CD14-positive monocyte (primary cell): ENCODE measurements around the gene GALNT14. TPM values are rescaled to one million over a fixed set of nuclear protein-coding genes. Genes with fewer than 3 reads are reported as not detected.

Experiments
- DNase-seq, 3 donors: peaks; one replicate each; pipeline ENCODE4 v3.0.0-alpha.2; 2011 to 2022
- H2AFZ ChIP-seq: 2 replicates; pipeline ENCODE4 v1.6.0; 2012; ENCODE audit warnings: mild to moderate bottlenecking, low read depth, low read length, inconsistent platforms; ENCODE audit not compliant: insufficient read depth, poor library complexity, severe bottlenecking
- H3K27ac ChIP-seq, 2 donors: 1 replicate in 1 of 2; 2 replicates in 1 of 2; pipeline ENCODE4 v1.5.1; 2012 to 2013; ENCODE audit warnings: low read length in 2 of 2, control low read depth in 1 of 2, inconsistent platforms in 1 of 2, low read depth in 1 of 2, mild to moderate bottlenecking in 1 of 2
- H3K27me3 ChIP-seq, 2 donors: one replicate each; pipeline versions ENCODE4 v1.6.0 to v1.6.1; 2011 to 2013; ENCODE audit warnings: low read length in 2 of 2; ENCODE audit not compliant: control insufficient read depth in 2 of 2, insufficient read depth in 2 of 2
- H3K36me3 ChIP-seq, 2 donors: replicated peaks in 1 of 2; 1 replicate in 1 of 2; 2 replicates in 1 of 2; pipeline versions ENCODE4 v1.5.1 to v1.6.1; 2012 to 2013; ENCODE audit warnings: low read length in 2 of 2, control low read depth in 1 of 2, inconsistent platforms in 1 of 2, mild to moderate bottlenecking in 1 of 2; ENCODE audit not compliant: insufficient read depth in 2 of 2, control insufficient read depth in 1 of 2
- H3K4me1 ChIP-seq, 2 donors: 1 replicate in 1 of 2; 2 replicates in 1 of 2; pipeline versions ENCODE4 v1.5.1 to v1.6.1; 2012 to 2013; ENCODE audit warnings: low read length in 2 of 2, control low read depth in 1 of 2, inconsistent platforms in 1 of 2, mild to moderate bottlenecking in 1 of 2, moderate library complexity in 1 of 2; ENCODE audit not compliant: insufficient read depth in 2 of 2, control insufficient read depth in 1 of 2
- H3K4me2 ChIP-seq: replicated peaks from 2 replicates; pipeline ENCODE3; 2012; ENCODE audit warnings: low read length, moderate library complexity, mild to moderate bottlenecking; ENCODE audit not compliant: poor library complexity, severe bottlenecking; ENCODE audit errors: extremely low read depth
- H3K4me3 ChIP-seq, 3 experiments: fragments of 200-600 bp in 1 of 3; sonication (generic) in 1 of 3; replicated peaks in 1 of 3; 1 replicate in 2 of 3; 2 replicates in 1 of 3; pipeline ENCODE4 v1.5.1; 2011 to 2013; ENCODE audit warnings: low read length in 3 of 3, mild to moderate bottlenecking in 3 of 3, control low read depth in 2 of 3, low read depth in 2 of 3, inconsistent platforms in 1 of 3, moderate library complexity in 1 of 3
- H3K79me2 ChIP-seq: 2 replicates; pipeline ENCODE4 v1.6.0; 2012; ENCODE audit warnings: mild to moderate bottlenecking, control low read depth, inconsistent platforms, low read length, moderate library complexity; ENCODE audit not compliant: insufficient read depth
- H3K9ac ChIP-seq: 2 replicates; pipeline ENCODE4 v1.6.0; 2017; ENCODE audit warnings: low read length, mild to moderate bottlenecking; ENCODE audit not compliant: insufficient read depth, poor library complexity, severe bottlenecking
- H3K9me3 ChIP-seq, 2 donors: replicated peaks in 1 of 2; 1 replicate in 1 of 2; 2 replicates in 1 of 2; pipeline versions ENCODE4 v1.5.1 to v1.6.1; 2012 to 2013; ENCODE audit warnings: low read length in 2 of 2, control low read depth in 1 of 2; ENCODE audit not compliant: control insufficient read depth in 1 of 2, insufficient read depth in 1 of 2
- H4K20me1 ChIP-seq: 2 replicates; pipeline ENCODE4 v1.6.0; 2012; ENCODE audit warnings: mild to moderate bottlenecking, low read length, control low read depth, moderate library complexity; ENCODE audit not compliant: insufficient read depth
- H3K27ac Mint-ChIP-seq, 7 donors: one replicate each; pipeline ENCODE4 v1.8.0; 2020; ENCODE audit warnings: mild to moderate bottlenecking in 7 of 7, mixed read lengths in 7 of 7, moderate library complexity in 6 of 7, inconsistent platforms in 2 of 7
- H3K27me3 Mint-ChIP-seq, 3 donors: one replicate each; pipeline ENCODE4 v1.8.0; 2021 to 2022; ENCODE audit warnings: low read depth in 3 of 3, mild to moderate bottlenecking in 3 of 3, mixed read lengths in 3 of 3, moderate library complexity in 3 of 3, inconsistent platforms in 1 of 3
- H3K36me3 Mint-ChIP-seq, 2 donors: one replicate each; pipeline ENCODE4 v1.8.0; 2020; ENCODE audit warnings: mixed read lengths in 2 of 2, inconsistent platforms in 1 of 2, mild to moderate bottlenecking in 1 of 2
- H3K4me1 Mint-ChIP-seq: one replicate; pipeline ENCODE4 v1.8.0; 2020; ENCODE audit warnings: mild to moderate bottlenecking, mixed read lengths
- H3K4me3 Mint-ChIP-seq, 2 donors: one replicate each; pipeline ENCODE4 v1.8.0; 2020; ENCODE audit warnings: mild to moderate bottlenecking in 2 of 2, mixed read lengths in 2 of 2, moderate library complexity in 1 of 2
- H3K9me3 Mint-ChIP-seq, 7 donors: one replicate each; pipeline ENCODE4 v1.8.0; 2020 to 2022; ENCODE audit warnings: mixed read lengths in 7 of 7, mild to moderate bottlenecking in 6 of 7, moderate library complexity in 6 of 7, inconsistent platforms in 2 of 7
- CTCF ChIP-seq: fragments of 200-600 bp; IDR thresholded peaks from one replicate; pipeline ENCODE4 v1.8.0; 2022; ENCODE audit warnings: antibody characterized with exemption, mild to moderate bottlenecking
- WGBS: methylation state at CpG from one replicate; pipeline ENCODE4 v1.1.5; 2013; ENCODE audit warnings: missing lambda C conversion rate; ENCODE audit not compliant: insufficient coverage; 5-methylcytosine and 5-hydroxymethylcytosine counted together
- intact Hi-C, 2 donors: fragments of 100-400 bp; cut with micrococcal nuclease; formaldehyde crosslinking; loops; one replicate each; pipeline versions ENCODE4 v1.15.0 to v1.15.1; 2023
- polyA plus RNA-seq, 3 donors: library from polyadenylated mRNA; depleted of rRNA in 1 of 3; unstranded in 2 of 3; stranded (reverse) in 1 of 3; fragments of 300-500 nt in 2 of 3; fragments of >200 nt in 1 of 3; fragmentation: Illumina TruSeq in 2 of 3; gene quantifications; 1 replicate in 2 of 3; 2 replicates in 1 of 3; pipeline ENCODE4 v1.2.3, GENCODE V29; 2012 to 2021

GALNT14 gene
- polyA plus RNA-seq, 3 donors = 0.33 TPM; not detected in 2

DNA sequence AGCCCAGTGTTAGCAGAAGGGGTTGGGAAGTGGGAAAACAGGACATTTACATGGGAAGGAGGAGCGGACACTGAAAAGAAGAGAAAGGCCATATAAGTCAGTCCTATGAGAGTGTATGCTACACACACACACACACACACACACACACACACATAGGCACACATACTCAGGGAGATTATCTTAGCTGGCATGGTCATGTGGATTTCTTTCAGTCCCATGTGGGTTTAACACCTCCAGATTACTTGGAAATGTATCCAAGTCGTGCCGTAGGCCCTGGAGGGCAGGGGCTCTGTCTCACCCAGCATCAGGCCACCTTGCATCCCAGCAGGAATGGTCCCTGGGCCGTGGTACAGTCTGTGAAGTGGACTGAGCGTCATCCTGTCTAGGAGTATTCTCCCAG, 217.7 kb downstream of the GALNT14 start:
- Mint-ChIP-seq H3K27ac (no peak overlapping the region), H3K4me3 (no peak overlapping the region), H3K9me3 (no peaks in the 10 kb centered on the region), H3K27me3 (peaks cover 0 to 2% (median 0%) of the 10 kb centered on the region in 3 donors), H3K4me1 (no peaks in the 10 kb centered on the region), H3K36me3 (no peaks in the 10 kb centered on the region)
- H4K20me1 ChIP-seq = no peaks in the 10 kb centered on the region
- intact Hi-C loops = no loop called here
- DNase-seq = no peak
- no peak for TF ChIP-seq CTCF
- no peaks in the 10 kb centered on the region for H3K36me3 ChIP-seq
- H3K9me3 ChIP-seq = no peaks in the 10 kb centered on the region
- no peak overlapping the region for H3K4me3 ChIP-seq
- WGBS = no CpG with 5 or more reads among the region's 5 CpGs
- H3K4me2 ChIP-seq = no peak overlapping the region
- H3K4me1 ChIP-seq = no peaks in the 10 kb centered on the region
- no peak overlapping the region for H2AFZ ChIP-seq
- H3K27me3 ChIP-seq = no peaks in the 10 kb centered on the region
- no peak overlapping the region for H3K27ac ChIP-seq
- no peaks in the 10 kb centered on the region for H3K79me2 ChIP-seq
- H3K9ac ChIP-seq = no peak overlapping the region

DNA sequence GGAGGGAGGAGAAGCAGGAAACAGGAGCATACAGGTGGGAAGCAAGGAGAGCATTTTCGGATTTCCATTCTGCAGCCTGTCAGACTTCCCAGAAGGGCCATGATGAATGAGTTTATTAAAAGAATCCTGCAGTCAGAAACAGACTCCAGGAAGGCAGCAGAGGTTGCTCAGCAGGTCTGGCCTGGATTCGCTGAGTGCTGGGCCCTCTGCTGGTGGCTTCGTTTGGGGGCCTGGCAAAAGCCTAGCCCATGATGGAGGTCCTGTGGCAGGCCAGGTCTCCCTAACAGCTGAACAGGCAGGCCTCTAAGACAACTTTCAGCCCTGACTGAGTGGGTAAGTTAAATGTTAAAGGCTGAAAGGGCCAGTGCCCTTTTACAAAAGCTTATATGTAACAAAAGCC, 222.8 kb downstream of the GALNT14 start:
- no peak overlapping the region for H3K9ac ChIP-seq
- no peaks in the 10 kb centered on the region for H3K27me3 ChIP-seq
- no peak overlapping the region for H3K27ac ChIP-seq
- H2AFZ ChIP-seq = no peak overlapping the region
- intact Hi-C loops = no loop called here
- WGBS = 78% methylated on average over 3 of the region's 3 CpGs
- H3K27ac Mint-ChIP-seq = no peak overlapping the region
- no peaks in the 10 kb centered on the region for H3K4me1 Mint-ChIP-seq
- H3K36me3 ChIP-seq = no peaks in the 10 kb centered on the region
- no peaks in the 10 kb centered on the region for H4K20me1 ChIP-seq
- H3K4me1 ChIP-seq = no peaks in the 10 kb centered on the region
- TF ChIP-seq CTCF = no peak
- no peak overlapping the region for H3K4me2 ChIP-seq
- H3K9me3 Mint-ChIP-seq = no peaks in the 10 kb centered on the region
- H3K4me3 Mint-ChIP-seq = no peak overlapping the region
- no peaks in the 10 kb centered on the region for H3K79me2 ChIP-seq
- H3K9me3 ChIP-seq = no peaks in the 10 kb centered on the region
- H3K27me3 Mint-ChIP-seq = no peaks in the 10 kb centered on the region
- DNase-seq = no peak
- H3K4me3 ChIP-seq = no peak overlapping the region
- H3K36me3 Mint-ChIP-seq = no peaks in the 10 kb centered on the region
